T follicular helper cell (primary cell): ENCODE measurements around the gene FH.

Source experiments
- DNase-seq: peaks from one replicate; pipeline ENCODE4 v3.0.0-alpha.2; 2020; ENCODE audit warnings: low read depth
- total RNA-seq, 2 experiments: gene quantifications; one replicate each; lab custom pipeline; 2026; lab: John Stamatoyannopoulos, UW

Gene FH
- total RNA-seq = 39.9 to 86.9 reads per million in 2 experiments

GRCh38 chr1:241519308-241520079, at the start of gene FH:
Gene FH (minus strand): TSS chr1:241519755. CDS start chr1:241519722, 33 bp downstream.
- DNase-seq = peak; percentile 90

DNA sequence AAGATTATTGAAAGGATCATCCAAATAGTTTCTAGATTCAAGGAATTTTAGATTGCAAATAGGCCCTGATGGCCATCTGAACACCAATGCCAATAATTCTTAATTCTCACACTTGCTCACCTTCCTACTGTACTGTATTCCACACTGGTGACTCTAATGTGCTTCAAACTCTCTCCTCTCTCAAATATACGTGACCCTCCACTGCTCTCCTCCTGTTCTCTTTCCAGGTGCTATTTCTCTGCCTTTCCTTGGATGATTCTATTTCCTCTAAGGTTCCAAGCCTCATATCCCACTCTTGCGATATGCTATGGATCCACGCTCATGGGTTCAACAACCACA, 41.3 kb upstream of the FH start:
- DNase-seq = no peak

DNA sequence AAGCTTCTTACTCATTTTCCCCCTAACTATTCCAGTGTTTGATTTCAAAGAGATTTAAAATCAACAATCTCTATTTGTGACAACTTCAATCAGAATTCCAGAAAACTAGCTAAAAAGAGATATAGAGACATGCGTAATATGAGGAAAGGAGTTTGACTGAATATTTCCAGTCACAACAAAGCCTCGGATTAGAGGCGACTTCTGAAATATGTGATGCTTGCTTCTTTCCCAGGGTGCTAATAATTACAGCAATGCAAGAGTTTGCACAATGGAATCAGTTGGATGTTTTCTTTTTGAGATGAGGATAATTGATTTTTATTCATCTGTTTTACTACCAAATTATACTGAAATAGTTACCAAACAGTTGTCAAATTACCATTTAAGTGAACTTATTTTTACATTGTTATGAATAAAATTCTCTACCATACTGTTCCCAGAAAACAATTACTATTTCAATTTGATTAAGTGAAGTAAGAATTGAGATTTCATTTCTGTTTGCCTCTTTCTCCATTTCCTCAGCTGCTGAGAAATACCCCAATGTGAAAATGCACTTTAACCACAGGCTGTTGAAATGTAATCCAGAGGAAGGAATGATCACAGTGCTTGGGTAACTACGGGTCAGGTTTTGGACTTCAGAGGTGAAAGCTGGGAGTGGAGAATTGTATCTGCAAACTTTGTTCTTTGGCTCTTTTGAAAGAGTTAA, 40.7 kb upstream of the FH start:
- no peak for DNase-seq

DNA sequence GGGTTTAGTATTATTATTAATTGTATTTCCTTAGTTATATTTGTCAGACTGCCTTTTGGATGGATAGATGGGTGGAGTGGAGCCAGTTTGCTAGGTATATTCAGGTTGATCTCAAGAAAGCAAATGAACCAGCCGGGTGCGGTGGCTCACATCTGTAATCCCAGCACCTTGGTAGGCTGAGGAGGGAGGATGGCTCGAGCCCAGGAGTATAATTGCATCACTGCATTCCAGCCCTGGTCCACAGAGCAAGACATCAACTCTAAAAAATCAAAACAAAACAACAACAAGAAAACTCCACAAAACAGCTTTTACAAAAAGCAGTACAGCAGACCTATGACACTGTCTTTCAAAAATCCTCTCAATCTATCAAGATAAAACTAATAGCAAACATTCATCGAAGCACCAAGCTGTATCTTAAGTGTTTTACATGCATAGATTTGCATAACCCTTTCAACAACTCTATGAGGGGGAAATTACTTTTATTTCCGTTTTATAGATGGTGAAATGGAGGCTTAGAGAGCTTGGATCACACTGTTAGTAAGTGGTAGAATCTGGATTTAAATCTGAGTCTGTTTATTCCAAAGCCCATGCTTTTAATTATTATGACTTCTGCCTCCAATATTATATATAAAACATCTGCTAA, 38.1 kb upstream of the FH start:
- no peak for DNase-seq

GRCh38 chr1:241557031-241557430, 37.5 kb upstream of the FH start:
- DNase-seq = no peak

- DNase-seq = no peak
Measured at GRCh38 chr1:241555526-241555925, 36.0 kb upstream of the FH start.

GRCh38 chr1:241553886-241554592, 34.5 kb upstream of the FH start:
- no peak for DNase-seq

DNA sequence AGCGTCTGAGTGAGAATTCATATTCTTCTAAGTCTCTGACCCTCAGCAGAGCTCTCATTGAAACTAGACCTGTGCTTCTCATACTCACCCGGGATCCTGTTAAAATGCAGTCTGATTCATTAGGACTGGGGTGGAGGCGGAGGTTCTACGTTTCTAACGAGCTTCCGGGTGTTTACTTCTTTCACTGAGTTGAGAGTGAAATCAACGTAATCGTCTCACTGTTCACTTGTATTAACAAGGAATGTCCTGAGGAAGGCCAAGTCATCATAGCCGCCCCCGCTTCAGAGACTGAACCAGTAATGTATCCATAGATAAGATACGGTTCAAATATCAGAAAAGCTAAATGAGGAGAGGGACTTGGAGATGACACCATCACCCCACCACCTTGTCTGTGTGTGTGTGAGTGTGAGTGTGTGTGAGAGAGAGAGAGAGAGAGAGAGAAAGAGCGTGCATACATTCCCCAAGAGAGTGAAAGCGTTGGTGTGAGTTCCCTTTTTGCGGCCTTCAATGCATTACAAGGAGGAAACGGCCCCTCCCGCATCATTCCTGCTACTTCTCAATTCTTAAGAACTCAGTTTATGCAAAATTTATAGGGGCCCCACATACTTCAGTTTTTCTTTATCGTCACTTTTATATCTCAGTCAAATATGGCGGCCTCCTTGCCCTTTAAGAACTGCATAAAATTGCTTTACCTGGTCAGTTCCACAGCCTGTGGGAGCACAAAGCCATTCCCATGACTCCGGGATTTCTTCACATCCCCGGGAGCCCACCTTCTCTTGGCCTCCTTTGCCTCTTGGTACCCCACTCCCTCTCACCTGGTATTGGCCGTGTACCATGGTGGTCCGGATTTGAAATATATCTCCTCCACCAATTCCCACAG, 32.4 kb upstream of the FH start:
- peak; percentile 10 for DNase-seq

DNA sequence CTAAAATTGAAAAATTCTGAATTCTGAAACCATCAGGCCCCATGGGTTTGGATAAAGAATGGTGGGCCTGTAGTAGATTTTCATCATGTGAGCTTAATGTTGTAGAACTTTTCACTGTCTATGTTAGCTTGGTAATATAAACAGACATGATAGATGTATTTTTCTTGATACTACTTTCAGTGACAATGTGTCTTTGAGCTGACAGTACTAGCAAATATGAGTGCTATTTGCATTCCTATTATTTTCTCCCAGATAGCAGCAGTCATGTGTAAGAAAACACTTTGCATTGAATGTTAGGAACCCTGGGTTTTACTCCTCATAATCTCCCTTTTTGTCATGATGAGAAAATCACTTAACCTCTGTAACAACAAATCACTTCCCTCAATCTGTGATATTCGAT, 30.8 kb upstream of the FH start:
- DNase-seq = no peak

- no peak for DNase-seq
Measured at GRCh38 chr1:241548008-241548407, 28.5 kb upstream of the FH start.

DNA sequence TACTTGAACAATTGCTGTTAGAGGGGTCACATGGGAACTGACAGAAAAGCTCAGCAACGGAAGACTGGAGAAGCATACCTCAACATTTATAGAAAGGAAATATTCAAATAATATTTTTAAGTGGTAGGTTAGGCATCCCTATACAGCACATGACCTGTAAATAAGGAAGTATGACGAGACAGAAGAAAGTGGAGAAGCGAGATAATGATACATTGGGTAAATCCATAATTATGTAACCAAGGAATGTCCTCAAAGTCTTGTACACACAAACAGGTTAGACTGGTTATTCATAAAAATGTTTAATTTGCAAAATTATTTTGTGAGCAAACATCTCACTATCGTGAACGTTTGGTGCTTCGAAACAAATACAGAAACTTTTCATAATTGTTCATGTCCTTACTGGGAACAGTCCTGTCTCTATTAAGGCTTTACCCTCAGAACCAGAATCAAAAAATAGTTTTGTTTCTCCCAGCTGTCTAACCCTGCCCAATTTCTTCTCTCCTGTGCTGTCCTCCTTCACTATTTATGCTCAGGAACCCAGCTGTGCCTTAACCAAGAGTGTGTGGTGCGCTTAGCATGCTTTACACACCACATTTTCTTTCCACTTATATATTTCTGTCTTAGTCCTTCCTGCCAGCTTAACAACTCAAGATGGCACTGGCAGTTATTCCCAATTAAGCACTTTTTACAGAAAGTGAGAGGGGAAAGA, 22.8 kb upstream of the FH start:
- DNase-seq = no peak

DNA sequence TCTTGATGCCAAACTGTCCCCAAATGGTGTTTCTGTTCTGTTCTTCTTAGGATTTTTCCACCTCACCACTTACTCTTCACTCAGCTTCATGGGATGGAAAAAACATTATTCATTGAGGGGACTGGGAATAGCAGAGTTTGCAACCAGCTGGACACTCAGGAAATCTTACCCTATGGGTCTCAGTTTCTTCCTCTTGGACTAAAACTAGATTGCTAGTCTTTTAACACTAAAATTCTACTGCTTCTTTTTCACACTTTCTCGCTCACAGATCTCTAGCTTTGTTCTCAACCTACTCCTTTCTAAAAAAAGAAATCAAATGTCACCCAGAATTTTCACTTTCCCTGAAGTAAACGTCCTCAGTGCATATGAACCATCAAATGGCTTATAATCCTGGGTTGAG, 17.4 kb upstream of the FH start:
- no peak for DNase-seq

- no peak for DNase-seq
Measured at GRCh38 chr1:241536304-241536703, 16.7 kb upstream of the FH start.

- DNase-seq = no peak
Measured at GRCh38 chr1:241533326-241534115, 14.0 kb upstream of the FH start.

- no peak for DNase-seq
Measured at GRCh38 chr1:241532864-241533263, 13.3 kb upstream of the FH start.

DNA sequence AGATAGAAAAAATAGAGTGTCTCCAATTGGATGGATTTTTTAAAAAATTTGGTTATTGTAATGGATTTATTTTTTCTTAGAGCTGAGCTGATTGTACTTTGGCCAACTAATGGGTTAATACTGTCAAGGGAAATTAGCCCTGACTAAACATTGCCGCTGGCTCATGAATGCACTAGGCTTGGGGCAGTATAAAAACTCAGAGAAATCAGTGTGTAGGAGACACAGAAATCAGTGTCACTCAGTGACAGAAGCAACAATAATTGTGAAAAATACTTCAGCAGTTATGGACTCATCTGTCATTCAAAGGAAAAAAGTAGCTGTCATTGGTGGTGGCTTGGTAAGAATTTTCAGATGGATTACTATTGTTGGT, 12.6 kb upstream of the FH start, which contains the start of gene KMO:
TSS of gene KMO (plus strand) at position 217 of the 370 bp plus-strand sequence. CDS start at position 284, 67 bp downstream.
- DNase-seq = no peak

DNA sequence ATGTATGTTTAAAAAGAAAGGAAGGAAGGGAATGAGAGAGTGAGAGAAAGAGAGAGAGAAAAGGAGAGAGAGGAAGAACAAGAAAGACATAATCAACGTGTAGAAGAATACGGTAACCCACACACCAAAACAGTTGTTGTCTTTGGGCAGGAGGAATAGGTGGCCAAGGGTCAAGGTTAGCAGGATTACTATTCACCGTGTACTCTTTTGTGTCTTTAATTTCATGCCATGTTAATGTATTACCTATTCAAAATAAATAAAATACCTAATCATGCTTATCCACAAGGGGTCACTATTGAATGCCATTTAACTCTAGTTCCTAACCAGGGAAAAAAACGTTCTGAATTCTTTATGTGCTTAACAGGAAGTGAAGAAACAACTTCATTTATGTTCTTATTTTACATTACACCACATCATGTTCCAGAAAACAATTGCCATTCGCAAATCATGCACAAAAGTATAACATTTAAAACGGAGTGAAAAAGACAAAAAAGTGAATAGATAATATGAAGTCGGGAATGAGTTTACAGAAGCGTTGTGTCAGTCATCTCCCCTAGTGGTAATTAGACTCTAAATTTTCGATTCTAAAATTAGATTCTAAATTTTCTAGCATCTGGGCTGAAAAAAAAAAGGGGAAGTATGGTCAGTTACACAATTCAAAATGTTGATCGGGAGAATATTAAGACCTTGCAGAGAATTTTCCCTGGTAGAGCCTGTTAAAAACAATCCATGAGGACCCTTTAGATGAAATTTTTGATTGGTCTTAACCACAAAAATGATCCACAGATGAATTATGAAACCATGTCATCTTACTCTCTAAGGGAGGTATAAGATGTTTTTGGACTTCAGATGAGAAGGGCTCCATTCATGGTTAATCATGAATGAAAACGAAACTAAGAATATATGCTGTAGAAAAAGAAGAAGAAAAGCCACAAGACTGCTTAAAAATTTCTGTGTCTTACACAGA, 11.9 kb upstream of the FH start:
- DNase-seq = no peak

DNA sequence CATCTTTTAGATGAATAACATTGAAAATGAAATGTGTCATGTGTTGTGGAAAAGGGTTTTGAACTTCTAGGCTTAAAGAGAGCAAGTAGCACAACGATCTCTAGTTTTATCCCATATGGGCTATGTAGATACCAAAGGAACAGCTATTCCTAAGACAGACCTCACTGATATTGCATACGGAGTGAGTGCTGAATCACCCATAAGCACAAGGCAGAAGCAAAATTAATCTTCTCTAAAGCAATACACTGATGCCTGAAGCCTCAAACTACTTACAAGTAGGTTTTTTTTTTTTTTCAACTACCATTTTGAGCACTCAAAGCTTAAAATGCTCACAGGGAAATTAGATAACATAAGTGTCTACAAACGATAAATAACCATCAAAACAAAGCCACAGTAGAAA, 7.6 kb upstream of the FH start:
- DNase-seq = no peak

- no peak for DNase-seq
Measured at GRCh38 chr1:241525026-241525425, 5.5 kb upstream of the FH start.
